Keratinocyte (primary cell): ENCODE results near the gene SF3A2. TPM values are rescaled to one million over a fixed set of nuclear protein-coding genes. Genes with fewer than 3 reads are reported as not detected.
"Not testable (repeated sequence)": the region's sequence is repeated elsewhere in the genome, so short reads cannot be mapped to it uniquely, and the experiment has no call there.

ENCODE experiments used
- DNase-seq: peaks from one replicate; pipeline ENCODE4 v3.0.0-alpha.2; 2011; ENCODE audit warnings: low read depth, missing footprints, low spot score
- FAIRE-seq: peaks from 2 replicates; lab custom pipeline; 2011; peaks lifted over from hg19 to GRCh38; lab: Jason Lieb, UNC
- H2AFZ ChIP-seq: 2 replicates; pipeline ENCODE4 v1.6.0; 2012; ENCODE audit warnings: low read length, control low read depth, inconsistent platforms; ENCODE audit not compliant: control insufficient read depth
- H3K27ac ChIP-seq: 2 replicates; pipeline ENCODE4 v1.5.1; 2011; ENCODE audit warnings: low read length; ENCODE audit not compliant: control insufficient read depth, insufficient read depth
- H3K27me3 ChIP-seq: 3 replicates; pipeline ENCODE4 v1.6.0; 2011; ENCODE audit warnings: low read length; ENCODE audit not compliant: control insufficient read depth, insufficient read depth; ENCODE audit errors: extremely low read depth
- H3K36me3 ChIP-seq, 2 experiments: 2 replicates in 1 of 2; 3 replicates in 1 of 2; pipeline ENCODE4 v1.5.1; 2011; ENCODE audit warnings: low read length in 2 of 2, mild to moderate bottlenecking in 1 of 2; ENCODE audit not compliant: control insufficient read depth in 2 of 2, insufficient read depth in 2 of 2; ENCODE audit errors: extremely low read depth in 1 of 2
- H3K4me1 ChIP-seq: 3 replicates; pipeline ENCODE4 v1.5.1; 2011; ENCODE audit warnings: low read length; ENCODE audit not compliant: control insufficient read depth, insufficient read depth; ENCODE audit errors: extremely low read depth
- H3K4me2 ChIP-seq: 3 replicates; pipeline ENCODE4 v1.6.0; 2011; ENCODE audit warnings: low read depth, low read length; ENCODE audit not compliant: control insufficient read depth, insufficient read depth; ENCODE audit errors: extremely low read depth
- H3K4me3 ChIP-seq, 3 experiments: fragments of 200-600 bp in 1 of 3; sonication (generic) in 1 of 3; 2 replicates in 2 of 3; 3 replicates in 1 of 3; pipeline ENCODE4 v1.5.1; 2011 to 2016; ENCODE audit warnings: low read length in 3 of 3, mild to moderate bottlenecking in 3 of 3, control low read depth in 2 of 3, inconsistent platforms in 1 of 3, low read depth in 1 of 3, mixed read lengths in 1 of 3, mixed run types in 1 of 3, moderate library complexity in 1 of 3; ENCODE audit not compliant: control insufficient read depth in 2 of 3, insufficient read depth in 2 of 3; ENCODE audit errors: extremely low read depth in 1 of 3
- H3K79me2 ChIP-seq: 2 replicates; pipeline ENCODE4 v1.6.0; 2012; ENCODE audit warnings: low read length; ENCODE audit not compliant: control insufficient read depth, insufficient read depth
- H3K9ac ChIP-seq: 3 replicates; pipeline ENCODE4 v1.6.0; 2011; ENCODE audit warnings: low read length; ENCODE audit not compliant: control insufficient read depth, insufficient read depth; ENCODE audit errors: extremely low read depth
- H3K9me1 ChIP-seq: 3 replicates; pipeline ENCODE4 v1.6.0; 2011; ENCODE audit warnings: low read length; ENCODE audit not compliant: control insufficient read depth, insufficient read depth; ENCODE audit errors: extremely low read depth
- H3K9me3 ChIP-seq: 2 replicates; pipeline ENCODE4 v1.5.1; 2012; ENCODE audit warnings: low read depth, low read length; ENCODE audit not compliant: control insufficient read depth
- H4K20me1 ChIP-seq: 3 replicates; pipeline ENCODE4 v1.6.0; 2011; ENCODE audit warnings: low read length; ENCODE audit not compliant: control insufficient read depth, insufficient read depth; ENCODE audit errors: extremely low read depth
- EZH2 ChIP-seq: IDR thresholded peaks from one replicate; pipeline ENCODE4 v1.6.1; 2012; ENCODE audit warnings: inconsistent platforms, mild to moderate bottlenecking, low read length, moderate library complexity
- dilution Hi-C: fragments of 300-500 bp; cut with MboI; formaldehyde crosslinking; loops from one replicate; pipeline ENCODE4 v1.7.0; 2020; ENCODE audit warnings: low sequenced_read_pairs; ENCODE audit not compliant: extremely low pct_ligation_motif_present
- polyA plus RNA-seq, 5 experiments: library from polyadenylated mRNA; depleted of rRNA in 3 of 5; stranded (reverse) in 3 of 5; stranded (forward) in 1 of 5; unstranded in 1 of 5; fragments of >200 nt; gene quantifications; 1 replicate in 1 of 5; 2 replicates in 3 of 5; 3 replicates in 1 of 5; pipeline versions ENCODE4 v1.2.1 to v1.2.3, GENCODE V29; 2011 to 2012; ENCODE audit warnings: missing spikeins in 2 of 5, low read depth in 1 of 5, low replicate concordance in 1 of 5
- TF ChIP-seq, protein P1 (sequence below), 3 experiments: IDR thresholded peaks in 1 of 3; conservative IDR thresholded peaks in 1 of 3; optimal IDR thresholded peaks in 1 of 3; 2 replicates in 2 of 3; 3 replicates in 1 of 3; pipeline versions ENCODE3 to v1.5.1; 2011; ENCODE audit warnings: low read length in 3 of 3, mild to moderate bottlenecking in 3 of 3, moderate library complexity in 2 of 3, control low read depth in 1 of 3, inconsistent platforms in 1 of 3; ENCODE audit not compliant: insufficient read depth in 2 of 3; ENCODE audit errors: extremely low read depth in 1 of 3

SF3A2 gene
- polyA plus RNA-seq, 1 donor (not counting 4 experiments of a cell fraction or from before 2014, with no cell fraction given): 4.7 TPM

DNA sequence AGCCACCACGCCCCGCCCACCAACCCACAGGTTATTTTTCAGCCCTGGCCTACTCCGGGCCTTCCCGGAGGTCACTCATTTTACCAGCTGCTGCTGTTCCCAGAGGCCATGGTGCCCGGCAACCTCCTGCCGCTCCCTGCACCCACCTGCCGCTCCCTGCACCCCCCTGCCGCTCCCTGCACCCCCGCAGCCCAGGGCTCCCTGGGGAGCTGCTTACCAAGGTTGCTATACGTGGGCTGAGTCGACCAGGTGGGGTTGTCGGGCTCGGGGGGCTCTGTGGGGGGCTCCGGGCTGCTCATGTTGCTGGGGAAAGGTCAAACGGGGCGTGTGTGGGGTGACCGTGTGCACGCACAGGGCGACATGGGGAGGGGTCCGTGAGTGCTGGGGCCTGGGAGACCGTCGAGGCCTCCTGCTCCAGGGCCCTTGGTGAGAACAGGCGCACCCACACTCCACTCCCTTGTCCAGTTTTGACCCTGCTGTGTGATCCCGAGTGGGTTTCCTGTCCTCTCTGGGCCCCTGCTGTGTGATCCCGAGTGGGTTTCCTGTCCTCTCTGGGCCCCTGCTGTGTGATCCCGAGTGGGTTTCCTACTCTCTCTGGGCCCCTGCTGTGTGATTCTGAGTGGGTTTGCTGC is 44.1 kb downstream of the SF3A2 start:
- Histone ChIP-seq H3K9me3 (no peaks in the 10 kb centered on the region), H3K9ac (no peak overlapping the region), H4K20me1 (no peaks in the 10 kb centered on the region), H3K4me1 (no peaks in the 10 kb centered on the region), H3K27me3 (no peaks in the 10 kb centered on the region), H3K4me2 (no peak overlapping the region), H3K4me3 (no peak overlapping the region), H3K79me2 (no peaks in the 10 kb centered on the region), H2AFZ (no peak overlapping the region), H3K27ac (no peak overlapping the region), H3K9me1 (no peaks in the 10 kb centered on the region), H3K36me3 (peaks cover 0 to 2% of the 10 kb centered on the region in 2 experiments)
- TF ChIP-seq EZH2: no peak
- TF ChIP-seq, protein P1, sequence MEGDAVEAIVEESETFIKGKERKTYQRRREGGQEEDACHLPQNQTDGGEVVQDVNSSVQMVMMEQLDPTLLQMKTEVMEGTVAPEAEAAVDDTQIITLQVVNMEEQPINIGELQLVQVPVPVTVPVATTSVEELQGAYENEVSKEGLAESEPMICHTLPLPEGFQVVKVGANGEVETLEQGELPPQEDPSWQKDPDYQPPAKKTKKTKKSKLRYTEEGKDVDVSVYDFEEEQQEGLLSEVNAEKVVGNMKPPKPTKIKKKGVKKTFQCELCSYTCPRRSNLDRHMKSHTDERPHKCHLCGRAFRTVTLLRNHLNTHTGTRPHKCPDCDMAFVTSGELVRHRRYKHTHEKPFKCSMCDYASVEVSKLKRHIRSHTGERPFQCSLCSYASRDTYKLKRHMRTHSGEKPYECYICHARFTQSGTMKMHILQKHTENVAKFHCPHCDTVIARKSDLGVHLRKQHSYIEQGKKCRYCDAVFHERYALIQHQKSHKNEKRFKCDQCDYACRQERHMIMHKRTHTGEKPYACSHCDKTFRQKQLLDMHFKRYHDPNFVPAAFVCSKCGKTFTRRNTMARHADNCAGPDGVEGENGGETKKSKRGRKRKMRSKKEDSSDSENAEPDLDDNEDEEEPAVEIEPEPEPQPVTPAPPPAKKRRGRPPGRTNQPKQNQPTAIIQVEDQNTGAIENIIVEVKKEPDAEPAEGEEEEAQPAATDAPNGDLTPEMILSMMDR (optimal IDR thresholded peaks at IDR 0.05 in 1 of 3, IDR thresholded peaks at IDR 0.05 in 1 of 3, conservative IDR thresholded peaks at IDR 0.05 in 1 of 3; ENCODE audit: extremely low read depth in 1 of 3, insufficient read depth in 2 of 3, low read length in 3 of 3): no peak
- dilution Hi-C loops: no loop called here
- DNase-seq (no peak), FAIRE-seq (no peak)

DNA sequence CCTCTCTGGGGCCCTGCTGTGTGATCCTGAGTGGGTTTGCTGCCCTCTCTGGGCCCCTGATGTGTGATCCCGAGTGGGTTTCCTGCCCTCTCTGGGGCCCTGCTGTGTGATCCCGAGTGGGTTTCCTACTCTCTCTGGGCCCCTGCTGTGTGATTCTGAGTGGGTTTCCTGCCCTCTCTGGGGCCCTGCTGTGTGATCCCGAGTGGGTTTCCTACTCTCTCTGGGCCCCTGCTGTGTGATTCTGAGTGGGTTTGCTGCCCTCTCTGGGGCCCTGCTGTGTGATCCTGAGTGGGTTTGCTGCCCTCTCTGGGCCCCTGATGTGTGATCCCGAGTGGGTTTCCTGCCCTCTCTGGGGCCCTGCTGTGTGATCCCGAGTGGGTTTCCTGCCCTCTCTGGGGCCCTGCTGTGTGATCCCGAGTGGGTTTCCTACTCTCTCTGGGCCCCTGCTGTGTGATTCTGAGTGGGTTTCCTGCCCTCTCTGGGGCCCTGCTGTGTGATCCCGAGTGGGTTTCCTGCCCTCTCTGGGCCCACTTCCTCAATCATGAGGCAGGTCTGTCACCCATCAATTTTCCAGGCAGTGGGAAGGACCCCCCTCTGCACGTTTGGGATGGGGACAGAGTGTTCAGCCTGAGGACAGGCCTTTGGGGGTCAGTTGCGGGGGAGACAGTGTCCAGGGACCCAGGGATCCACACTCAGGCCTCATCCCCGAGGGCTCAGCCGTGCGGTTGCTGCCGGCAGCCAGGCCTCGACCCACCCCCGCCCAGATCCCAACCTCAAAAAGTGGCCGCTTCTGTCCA is 44.8 kb downstream of the SF3A2 start:
- dilution Hi-C loops, H3K36me3 ChIP-seq, H4K20me1 ChIP-seq, H3K9me1 ChIP-seq, H3K4me1 ChIP-seq, H3K27me3 ChIP-seq, H3K4me3 ChIP-seq, DNase-seq, H3K4me2 ChIP-seq, H2AFZ ChIP-seq, H3K9ac ChIP-seq, H3K9me3 ChIP-seq, H3K79me2 ChIP-seq, H3K27ac ChIP-seq, FAIRE-seq: not testable (repeated sequence)
